H1 (cell line): ENCODE results near the gene EBF3. TPM values are rescaled to one million over a fixed set of nuclear protein-coding genes. Genes with fewer than 3 reads are reported as not detected.

Experiments
- CTBP2 ChIP-seq: IDR thresholded peaks from 2 replicates; pipeline ENCODE4 v1.7.0; 2011; ENCODE audit warnings: borderline replicate concordance, mild to moderate bottlenecking, moderate library complexity, mixed read lengths, low read length; ENCODE audit not compliant: insufficient read depth, insufficient read length
- MAFK ChIP-seq: IDR thresholded peaks from 2 replicates; pipeline ENCODE4 v1.6.1; 2012; ENCODE audit warnings: low read depth, mild to moderate bottlenecking, improper control_type of control experiment, low read length
- RAD21 ChIP-seq, 2 experiments: IDR thresholded peaks in 1 of 2; conservative IDR thresholded peaks in 1 of 2; 2 replicates each; pipeline ENCODE4 v1.6.1; 2011; ENCODE audit warnings: low read depth in 2 of 2, low read length in 2 of 2, improper control_type of control experiment in 1 of 2, inconsistent platforms in 1 of 2, mild to moderate bottlenecking in 1 of 2, moderate library complexity in 1 of 2
- RNF2 ChIP-seq: fragments of 200-900, 300-1000 bp; sonication (generic); IDR thresholded peaks from 2 replicates; pipeline ENCODE4 v1.7.1; 2016; ENCODE audit warnings: borderline replicate concordance, low read depth, mild to moderate bottlenecking, antibody characterized with exemption, low read length; ENCODE audit not compliant: poor library complexity, severe bottlenecking; ENCODE audit errors: missing control alignments
- SP4 ChIP-seq: IDR thresholded peaks from 2 replicates; pipeline ENCODE4 v1.6.1; 2012; ENCODE audit warnings: low read length, inconsistent platforms
- YY1 ChIP-seq: IDR thresholded peaks from 2 replicates; pipeline ENCODE4 v1.6.1; 2011; ENCODE audit warnings: low read depth, mild to moderate bottlenecking, low read length
- ZNF274 ChIP-seq: IDR thresholded peaks from 2 replicates; pipeline ENCODE4 v1.7.0; 2012; ENCODE audit warnings: low read length, borderline replicate concordance; ENCODE audit errors: extremely low read depth
- polyA plus RNA-seq, 7 experiments: library from polyadenylated mRNA; depleted of rRNA in 3 of 7; stranded (reverse) in 5 of 7; unstranded in 2 of 7; fragments of >200 nt in 5 of 7; fragments of 200-250 nt in 2 of 7; gene quantifications; 1 replicate in 5 of 7; 2 replicates in 1 of 7; 4 replicates in 1 of 7; pipeline versions ENCODE4 v1.2.1 to v1.2.3, GENCODE V29; 2011 to 2013; ENCODE audit warnings: missing spikeins in 2 of 7, mixed read lengths in 2 of 7
- total RNA-seq: library from RNA; stranded (reverse); fragmentation: NEBNext Ultra II Directional; extraction: Animal tissue kit (Norgen Biotek cat#: 25700); gene quantifications from 2 replicates; pipeline ENCODE4 v1.2.1, GENCODE V29; 2021
- TF ChIP-seq, protein P1 (sequence below): fragments of 300-600 bp; sonication (generic); IDR thresholded peaks from 2 replicates; pipeline ENCODE4 v1.7.1; 2012; ENCODE audit warnings: low read length, moderate library complexity, mild to moderate bottlenecking, inconsistent platforms; ENCODE audit not compliant: insufficient replicate concordance

Gene EBF3
- total and polyA plus RNA-seq, 2 of the 8 experiments (the other 6 are each of a cell fraction or from before 2014, with no cell fraction given): 0.08 to 0.26 TPM

- TF ChIP-seq, protein P1, sequence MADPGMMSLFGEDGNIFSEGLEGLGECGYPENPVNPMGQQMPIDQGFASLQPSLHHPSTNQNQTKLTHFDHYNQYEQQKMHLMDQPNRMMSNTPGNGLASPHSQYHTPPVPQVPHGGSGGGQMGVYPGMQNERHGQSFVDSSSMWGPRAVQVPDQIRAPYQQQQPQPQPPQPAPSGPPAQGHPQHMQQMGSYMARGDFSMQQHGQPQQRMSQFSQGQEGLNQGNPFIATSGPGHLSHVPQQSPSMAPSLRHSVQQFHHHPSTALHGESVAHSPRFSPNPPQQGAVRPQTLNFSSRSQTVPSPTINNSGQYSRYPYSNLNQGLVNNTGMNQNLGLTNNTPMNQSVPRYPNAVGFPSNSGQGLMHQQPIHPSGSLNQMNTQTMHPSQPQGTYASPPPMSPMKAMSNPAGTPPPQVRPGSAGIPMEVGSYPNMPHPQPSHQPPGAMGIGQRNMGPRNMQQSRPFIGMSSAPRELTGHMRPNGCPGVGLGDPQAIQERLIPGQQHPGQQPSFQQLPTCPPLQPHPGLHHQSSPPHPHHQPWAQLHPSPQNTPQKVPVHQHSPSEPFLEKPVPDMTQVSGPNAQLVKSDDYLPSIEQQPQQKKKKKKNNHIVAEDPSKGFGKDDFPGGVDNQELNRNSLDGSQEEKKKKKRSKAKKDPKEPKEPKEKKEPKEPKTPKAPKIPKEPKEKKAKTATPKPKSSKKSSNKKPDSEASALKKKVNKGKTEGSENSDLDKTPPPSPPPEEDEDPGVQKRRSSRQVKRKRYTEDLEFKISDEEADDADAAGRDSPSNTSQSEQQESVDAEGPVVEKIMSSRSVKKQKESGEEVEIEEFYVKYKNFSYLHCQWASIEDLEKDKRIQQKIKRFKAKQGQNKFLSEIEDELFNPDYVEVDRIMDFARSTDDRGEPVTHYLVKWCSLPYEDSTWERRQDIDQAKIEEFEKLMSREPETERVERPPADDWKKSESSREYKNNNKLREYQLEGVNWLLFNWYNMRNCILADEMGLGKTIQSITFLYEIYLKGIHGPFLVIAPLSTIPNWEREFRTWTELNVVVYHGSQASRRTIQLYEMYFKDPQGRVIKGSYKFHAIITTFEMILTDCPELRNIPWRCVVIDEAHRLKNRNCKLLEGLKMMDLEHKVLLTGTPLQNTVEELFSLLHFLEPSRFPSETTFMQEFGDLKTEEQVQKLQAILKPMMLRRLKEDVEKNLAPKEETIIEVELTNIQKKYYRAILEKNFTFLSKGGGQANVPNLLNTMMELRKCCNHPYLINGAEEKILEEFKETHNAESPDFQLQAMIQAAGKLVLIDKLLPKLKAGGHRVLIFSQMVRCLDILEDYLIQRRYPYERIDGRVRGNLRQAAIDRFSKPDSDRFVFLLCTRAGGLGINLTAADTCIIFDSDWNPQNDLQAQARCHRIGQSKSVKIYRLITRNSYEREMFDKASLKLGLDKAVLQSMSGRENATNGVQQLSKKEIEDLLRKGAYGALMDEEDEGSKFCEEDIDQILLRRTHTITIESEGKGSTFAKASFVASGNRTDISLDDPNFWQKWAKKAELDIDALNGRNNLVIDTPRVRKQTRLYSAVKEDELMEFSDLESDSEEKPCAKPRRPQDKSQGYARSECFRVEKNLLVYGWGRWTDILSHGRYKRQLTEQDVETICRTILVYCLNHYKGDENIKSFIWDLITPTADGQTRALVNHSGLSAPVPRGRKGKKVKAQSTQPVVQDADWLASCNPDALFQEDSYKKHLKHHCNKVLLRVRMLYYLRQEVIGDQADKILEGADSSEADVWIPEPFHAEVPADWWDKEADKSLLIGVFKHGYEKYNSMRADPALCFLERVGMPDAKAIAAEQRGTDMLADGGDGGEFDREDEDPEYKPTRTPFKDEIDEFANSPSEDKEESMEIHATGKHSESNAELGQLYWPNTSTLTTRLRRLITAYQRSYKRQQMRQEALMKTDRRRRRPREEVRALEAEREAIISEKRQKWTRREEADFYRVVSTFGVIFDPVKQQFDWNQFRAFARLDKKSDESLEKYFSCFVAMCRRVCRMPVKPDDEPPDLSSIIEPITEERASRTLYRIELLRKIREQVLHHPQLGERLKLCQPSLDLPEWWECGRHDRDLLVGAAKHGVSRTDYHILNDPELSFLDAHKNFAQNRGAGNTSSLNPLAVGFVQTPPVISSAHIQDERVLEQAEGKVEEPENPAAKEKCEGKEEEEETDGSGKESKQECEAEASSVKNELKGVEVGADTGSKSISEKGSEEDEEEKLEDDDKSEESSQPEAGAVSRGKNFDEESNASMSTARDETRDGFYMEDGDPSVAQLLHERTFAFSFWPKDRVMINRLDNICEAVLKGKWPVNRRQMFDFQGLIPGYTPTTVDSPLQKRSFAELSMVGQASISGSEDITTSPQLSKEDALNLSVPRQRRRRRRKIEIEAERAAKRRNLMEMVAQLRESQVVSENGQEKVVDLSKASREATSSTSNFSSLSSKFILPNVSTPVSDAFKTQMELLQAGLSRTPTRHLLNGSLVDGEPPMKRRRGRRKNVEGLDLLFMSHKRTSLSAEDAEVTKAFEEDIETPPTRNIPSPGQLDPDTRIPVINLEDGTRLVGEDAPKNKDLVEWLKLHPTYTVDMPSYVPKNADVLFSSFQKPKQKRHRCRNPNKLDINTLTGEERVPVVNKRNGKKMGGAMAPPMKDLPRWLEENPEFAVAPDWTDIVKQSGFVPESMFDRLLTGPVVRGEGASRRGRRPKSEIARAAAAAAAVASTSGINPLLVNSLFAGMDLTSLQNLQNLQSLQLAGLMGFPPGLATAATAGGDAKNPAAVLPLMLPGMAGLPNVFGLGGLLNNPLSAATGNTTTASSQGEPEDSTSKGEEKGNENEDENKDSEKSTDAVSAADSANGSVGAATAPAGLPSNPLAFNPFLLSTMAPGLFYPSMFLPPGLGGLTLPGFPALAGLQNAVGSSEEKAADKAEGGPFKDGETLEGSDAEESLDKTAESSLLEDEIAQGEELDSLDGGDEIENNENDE: no peak
- TF ChIP-seq RNF2: no peak
- TF ChIP-seq MAFK: no peak
- TF ChIP-seq SP4: no peak
- TF ChIP-seq RAD21 (IDR thresholded peaks at IDR 0.05 in 1 of 2, conservative IDR thresholded peaks at IDR 0.05 in 1 of 2; ENCODE audit: low read depth in 2 of 2, low read length in 2 of 2): no peak
- TF ChIP-seq ZNF274: no peak
- TF ChIP-seq YY1: no peak
- TF ChIP-seq CTBP2: no peak
These were observed 17.9 kb downstream of the EBF3 start (continued) for GRCh38 chr10:129945941-129946760.
